Left lobe of liver (tissue), 2 donors: ENCODE data around the gene CNOT3. TPM values are rescaled to one million over a fixed set of nuclear protein-coding genes. Genes with fewer than 3 reads are reported as not detected.
"Not testable (repeated sequence)": the region's sequence is repeated elsewhere in the genome, so short reads cannot be mapped to it uniquely, and the experiment has no call there.

ENCODE experiments used
- ATAC-seq: fragments of 200-7000 bp; cut with Tn5 transposase; one replicate; pipeline ENCODE4 v1.9.1; 2020; ENCODE audit warnings: mild to moderate bottlenecking, moderate library complexity
- DNase-seq: peaks from one replicate; pipeline ENCODE4 v3.0.0-alpha.2; 2020; ENCODE audit warnings: low spot score
- total RNA-seq: library from RNA; stranded (reverse); gene quantifications from one replicate; pipeline ENCODE4 v1.2.1, GENCODE V29; 2021
- donor health status: DM: no; HTN: no; CAD: no; lungs with moderate emphysema.
- donor health status: DM: no; HTN: yes; CAD: no.

Gene CNOT3
- total RNA-seq, 1 donor from 2014 or later = 19.0 TPM

DNA sequence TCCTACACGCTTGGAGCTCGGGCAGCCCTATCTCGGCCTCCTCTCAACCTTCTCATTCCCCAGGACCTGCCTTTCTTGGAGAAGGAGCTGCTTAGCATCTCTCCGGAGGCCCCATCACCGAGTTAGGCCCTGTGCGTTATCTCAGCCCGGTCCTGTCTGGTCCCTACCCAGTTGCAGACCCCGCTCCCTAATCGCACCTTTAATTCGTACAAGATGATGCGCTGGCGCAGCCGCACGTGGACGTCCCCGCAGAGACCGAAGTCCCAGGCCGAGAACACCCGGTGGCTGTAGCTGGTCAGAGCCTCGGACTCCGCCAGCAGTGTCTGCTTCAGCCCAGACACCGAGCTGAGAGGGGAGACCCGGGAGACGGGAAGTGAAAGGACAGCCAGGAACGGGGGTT is 27.7 kb downstream of the CNOT3 start:
- DNase-seq = peak; percentile 45
- no peak for ATAC-seq

DNA sequence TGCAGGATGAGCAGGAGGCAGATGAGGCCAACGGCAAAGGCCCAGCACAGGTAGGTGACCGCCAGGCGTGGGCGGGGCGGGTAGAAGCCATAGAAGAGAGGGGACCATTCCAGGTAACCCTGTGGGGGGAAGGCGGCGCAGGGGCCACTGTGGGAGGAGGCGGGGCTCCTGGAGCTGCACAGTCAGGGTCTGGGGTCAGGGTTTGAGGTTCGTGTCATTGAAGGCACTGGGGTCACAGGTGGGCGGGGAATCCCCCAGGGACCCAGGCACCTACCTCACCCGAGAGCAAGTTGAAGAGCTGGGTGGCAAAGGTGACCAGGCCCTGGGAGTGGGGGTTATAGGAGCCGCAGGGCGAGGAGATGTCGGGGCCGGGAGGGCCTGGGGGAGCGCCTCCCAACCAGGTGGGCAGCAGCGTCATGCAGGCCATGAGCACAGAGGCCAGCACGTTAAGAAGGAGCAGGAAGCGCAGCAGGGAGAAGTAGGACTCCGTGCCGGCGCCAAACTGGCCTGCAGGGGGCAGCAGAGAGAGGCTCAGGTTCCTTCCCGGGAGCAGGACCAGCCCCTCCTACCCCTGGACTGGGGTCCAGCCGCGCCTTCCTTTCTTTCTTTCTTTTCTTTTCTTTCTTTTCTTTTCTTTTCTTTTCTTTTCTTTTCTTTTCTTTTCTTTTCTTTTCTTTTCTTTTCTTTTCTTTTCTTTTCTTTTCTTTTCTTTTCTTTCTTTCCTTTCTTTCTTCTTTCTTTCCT is 30.8 kb downstream of the CNOT3 start:
- DNase-seq (peak; percentile 88), ATAC-seq (peak; percentile 97)

DNA sequence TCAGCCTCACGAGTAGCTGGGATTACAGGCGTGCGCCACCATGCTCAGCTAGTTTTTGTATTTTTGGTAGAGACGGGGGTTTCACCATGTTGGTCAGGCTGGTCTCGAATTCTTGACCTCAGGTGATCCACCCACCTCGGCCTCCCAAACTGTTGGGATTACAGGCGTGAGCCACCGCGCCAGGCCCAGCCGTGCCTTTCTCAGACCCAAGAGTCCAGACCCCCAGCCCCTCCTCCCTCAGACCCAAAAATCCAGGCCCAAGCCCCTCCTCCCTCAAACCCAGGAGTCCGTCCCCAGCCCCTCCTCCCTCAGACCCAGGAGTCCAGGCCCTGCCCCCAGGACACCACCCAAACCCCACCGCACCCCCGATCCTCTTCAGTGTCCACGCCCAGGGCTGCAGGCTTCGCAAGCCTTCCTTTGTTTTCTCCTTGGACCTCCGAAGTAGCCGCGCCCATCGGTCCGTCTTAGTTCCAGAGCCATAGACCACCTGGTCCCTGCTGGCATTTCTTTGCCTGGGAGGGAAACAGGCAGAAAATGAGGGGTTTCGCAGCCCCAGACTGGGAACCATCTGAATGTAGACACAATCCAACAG is 31.7 kb downstream of the CNOT3 start:
- ATAC-seq = no peak
- no peak for DNase-seq

DNA sequence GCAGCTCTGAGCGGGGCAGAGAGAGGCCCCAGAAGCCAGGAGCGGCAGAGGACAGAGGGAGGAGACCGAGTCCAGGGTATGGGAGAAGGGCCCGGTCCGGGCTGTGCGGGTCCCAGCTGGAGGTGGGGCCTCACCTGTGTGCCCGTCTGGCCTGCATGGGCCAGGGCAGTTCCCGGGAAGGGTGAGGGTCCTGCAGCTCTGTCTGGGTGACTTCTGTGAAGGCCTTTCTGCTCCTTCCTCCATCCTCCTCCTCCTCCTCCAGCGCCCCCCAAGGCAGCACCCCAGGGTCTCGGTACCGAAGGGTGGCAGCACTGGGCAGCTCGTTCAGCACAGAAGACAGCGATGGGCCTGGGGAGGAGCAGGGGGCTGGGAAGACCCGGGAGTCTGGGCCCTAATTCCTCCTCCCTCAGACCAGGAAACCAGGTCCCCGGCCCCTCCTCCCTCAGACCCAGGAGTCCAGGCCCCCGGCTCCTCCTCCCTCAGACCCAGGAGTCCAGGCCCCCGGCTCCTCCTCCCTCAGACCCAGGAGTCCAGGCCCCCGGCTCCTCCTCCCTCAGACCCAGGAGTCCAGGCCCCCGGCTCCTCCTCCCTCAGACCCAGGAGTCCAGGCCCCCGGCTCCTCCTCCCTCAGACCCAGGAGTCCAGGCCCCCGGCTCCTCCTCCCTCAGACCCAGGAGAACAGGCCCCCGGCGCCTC is 34.3 kb downstream of the CNOT3 start:
- ATAC-seq, DNase-seq: not testable (repeated sequence)

DNA sequence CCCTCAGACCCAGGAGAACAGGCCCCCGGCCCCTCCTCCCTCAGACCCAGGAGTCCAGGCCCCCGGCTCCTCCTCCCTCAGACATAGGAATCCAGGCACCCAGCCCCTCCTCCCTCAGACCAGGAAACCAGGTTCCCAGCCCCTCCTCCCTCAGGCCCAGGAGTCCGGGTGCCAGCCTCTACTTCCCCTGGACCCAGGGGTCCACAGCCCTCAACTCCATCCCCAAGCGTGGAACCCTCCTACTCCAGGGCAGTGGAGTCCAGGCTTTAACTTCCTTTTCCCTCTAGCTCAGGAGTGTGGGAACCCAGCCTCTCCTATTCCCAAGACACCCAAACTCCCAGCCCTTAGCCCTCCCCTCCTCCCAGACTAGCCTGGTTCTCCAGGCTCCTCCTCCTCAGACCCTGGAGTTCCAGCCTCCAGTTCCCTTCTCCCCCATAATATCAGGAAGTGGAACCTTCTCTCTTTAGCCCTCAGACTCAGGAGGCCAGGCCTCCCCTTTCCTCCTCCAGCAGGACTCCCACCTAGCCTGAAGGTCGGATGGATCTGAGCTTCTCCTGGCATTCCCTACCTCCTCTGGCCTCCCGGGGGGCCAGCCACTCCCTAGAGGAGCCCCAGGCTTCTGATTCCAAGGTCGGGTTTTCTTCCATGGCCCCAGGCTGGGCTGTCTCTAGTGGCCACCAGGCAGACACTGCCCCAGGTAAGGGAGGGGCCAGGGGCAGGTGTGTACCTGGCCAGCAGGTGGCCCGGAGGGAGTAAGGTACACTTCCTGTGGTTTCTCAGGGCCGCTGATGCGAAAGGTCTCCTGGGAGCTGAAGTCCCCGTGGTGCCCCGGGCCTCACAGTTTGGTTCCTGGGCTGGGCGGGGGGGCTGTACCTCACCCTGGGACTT is 35.2 kb downstream of the CNOT3 start, which contains the start of gene TMC4:
Gene TMC4, minus strand, starts transcription at position 690 of the 888 bp plus-strand sequence. Its CDS starts 43 bp downstream, at position 647.
- DNase-seq (peak; percentile 48), ATAC-seq (peak; percentile 49)

DNA sequence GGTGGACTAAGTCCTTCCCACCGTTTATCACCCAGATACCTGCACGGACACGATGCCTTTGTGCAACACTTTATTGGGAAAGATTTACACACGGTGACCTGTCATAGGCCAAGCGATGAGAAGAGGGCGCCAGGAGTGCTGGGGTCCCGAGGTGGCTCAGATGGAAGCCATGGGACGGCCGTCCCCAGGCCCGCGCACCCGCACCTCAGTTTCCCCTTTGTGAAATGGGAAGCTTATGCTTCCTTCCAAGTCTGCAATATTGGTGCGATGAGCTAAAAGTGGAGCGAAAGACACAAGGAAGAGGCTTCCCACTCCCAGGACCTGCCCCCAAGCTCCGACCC is 35.8 kb downstream of the CNOT3 start:
- DNase-seq = no peak
- ATAC-seq = no peak

DNA sequence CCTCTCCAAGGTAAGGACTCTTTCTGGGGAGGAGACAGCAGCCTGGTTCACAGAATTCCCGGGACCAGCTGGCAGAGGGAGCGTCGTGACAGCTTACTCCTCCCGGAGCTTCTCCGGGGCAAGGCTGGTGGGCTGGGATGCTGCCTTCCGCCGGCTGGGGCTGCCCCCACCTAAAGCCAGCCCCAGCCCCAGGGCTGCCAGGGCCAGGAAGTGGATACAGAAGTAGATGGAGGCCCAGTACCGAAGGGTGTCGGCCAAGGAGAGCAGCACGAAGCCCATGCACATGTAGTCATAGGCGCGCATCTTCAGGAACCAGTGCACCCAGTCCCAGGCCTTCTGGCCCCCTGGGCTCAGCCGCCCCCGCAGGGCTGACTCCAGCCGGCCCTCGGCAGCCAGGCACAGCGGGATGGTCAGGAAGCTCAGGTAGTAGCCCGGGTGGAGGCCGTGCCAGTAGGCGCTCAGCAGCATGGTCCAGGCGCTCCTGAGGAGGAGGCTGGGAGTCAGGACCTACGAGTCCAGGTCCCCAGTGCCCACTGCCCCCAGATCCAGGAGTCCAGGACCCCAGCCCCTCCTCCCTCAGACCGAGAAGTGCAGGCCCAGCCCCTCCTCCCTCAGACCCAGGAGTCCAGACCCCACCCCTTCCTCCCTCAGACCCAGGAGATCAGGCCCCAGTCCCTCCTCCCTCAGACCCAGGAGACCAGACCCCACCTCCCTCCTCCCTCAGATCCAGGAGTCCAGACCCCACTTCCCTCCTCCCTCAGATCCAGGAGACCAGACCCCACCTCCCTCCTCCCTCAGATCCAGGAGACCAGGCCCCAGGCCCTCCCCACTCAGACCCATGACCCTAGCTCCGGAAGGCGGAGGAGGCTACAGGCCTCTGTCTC is 36.6 kb downstream of the CNOT3 start:
- no peak for DNase-seq
- no peak for ATAC-seq

DNA sequence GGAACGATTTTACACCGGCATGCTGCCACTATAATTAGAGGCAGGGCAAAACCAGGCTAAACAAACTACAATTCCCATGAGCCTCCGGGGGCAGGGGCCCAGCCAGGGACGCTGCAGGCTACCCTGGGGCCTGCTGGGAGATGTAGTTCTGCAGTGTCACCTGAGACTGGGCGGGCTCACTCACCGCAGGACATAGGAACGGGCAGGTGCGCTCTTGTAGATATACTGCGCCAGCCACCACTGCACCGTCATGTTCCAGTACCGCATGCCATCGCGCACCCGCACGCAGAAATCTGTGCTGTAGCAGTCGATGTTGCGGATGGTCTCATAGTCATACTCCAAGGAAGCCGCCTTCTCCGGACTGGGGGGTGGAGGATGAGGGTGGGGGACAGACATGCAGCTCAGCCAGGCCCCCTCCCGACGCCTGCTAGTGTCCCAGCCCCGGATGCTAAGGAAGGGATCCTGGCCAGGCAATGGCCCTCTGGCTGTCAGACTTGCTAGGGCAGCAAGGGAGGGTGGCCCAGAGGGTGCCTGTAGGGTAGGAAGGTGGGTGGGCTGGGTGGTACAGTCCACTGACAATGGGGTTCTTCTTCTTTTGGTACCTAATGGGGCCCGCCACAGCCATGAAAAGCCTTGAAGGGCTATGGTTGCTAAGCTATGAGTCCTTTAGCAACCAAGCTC is 41.2 kb downstream of the CNOT3 start:
- ATAC-seq (peak; percentile 95), DNase-seq (no peak)

DNA sequence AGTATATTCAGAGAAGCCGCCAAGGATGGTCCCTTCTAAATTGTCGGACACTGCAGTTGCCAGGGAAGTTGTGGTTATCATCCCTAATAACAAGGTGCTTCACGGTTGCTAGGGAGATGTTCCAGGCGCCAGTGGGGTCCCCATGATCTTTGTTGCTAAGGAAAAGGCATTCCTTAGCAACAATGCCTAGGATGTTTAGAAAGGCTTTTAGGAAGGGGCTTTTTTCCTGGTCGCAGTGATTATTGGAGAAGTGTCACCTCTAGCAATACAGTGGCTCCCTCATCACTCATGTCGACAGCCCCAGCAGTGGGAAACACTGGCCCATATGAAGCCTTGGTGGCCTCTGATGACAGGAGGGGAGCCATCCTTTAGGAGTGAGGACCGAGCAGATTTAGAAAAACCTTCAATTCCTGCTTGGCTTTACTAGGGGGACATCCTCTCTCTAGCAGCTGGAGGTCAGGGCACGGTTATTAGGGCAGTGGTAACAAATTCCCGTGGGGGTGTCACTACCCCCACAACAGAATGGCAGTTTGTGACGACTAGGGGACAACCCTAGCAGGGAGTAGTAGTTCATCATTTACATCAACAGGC is 41.8 kb downstream of the CNOT3 start:
- ATAC-seq (no peak), DNase-seq (no peak)

DNA sequence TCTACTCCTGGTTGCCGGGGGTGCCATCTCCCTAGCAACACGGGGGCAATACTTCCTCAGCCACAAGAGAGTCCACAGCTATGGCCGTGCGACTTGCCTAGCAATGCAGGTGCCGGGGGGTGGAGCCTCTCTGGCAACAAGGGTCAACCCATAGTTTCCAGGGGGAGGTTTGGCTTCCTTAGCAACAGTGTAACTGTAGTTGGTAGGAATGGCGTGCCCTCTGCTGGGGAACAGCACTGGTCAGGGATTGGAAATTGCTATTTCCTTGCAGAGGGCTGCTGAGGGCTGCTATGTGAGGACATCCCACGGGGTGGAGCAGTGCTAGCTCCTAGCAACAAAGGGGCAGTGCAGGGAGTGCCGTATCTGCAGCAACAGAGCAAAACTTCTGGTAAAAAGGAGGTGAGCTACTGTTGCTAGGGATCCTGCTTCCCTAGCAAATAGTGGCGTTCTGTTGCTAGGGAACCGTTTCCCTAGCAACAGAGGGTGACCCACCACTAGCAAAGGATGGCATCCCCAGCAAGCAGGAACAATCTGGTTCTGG is 42.4 kb downstream of the CNOT3 start:
- ATAC-seq (no peak), DNase-seq (no peak)

DNA sequence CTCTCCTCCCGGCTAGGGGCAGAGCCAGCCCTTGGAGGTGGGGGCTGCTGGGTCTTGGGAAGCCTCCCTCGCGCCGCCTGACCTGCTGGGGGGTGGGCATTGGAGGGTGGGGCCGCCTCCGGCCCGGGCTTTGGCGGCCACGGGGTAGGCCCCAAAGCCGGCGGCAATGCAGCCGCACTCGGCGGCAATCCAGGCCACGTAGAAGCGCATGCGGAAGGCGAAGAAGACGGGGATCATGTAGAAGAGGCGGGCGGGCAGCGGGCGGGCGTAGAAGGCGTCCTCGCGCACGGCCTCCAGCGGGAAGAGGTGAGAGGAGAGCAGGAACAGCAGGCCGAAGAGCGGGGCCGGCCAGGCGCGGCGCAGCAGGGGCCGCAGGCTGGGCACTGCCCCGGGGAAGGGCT is 43.1 kb downstream of the CNOT3 start:
- DNase-seq (no peak), ATAC-seq (no peak)

DNA sequence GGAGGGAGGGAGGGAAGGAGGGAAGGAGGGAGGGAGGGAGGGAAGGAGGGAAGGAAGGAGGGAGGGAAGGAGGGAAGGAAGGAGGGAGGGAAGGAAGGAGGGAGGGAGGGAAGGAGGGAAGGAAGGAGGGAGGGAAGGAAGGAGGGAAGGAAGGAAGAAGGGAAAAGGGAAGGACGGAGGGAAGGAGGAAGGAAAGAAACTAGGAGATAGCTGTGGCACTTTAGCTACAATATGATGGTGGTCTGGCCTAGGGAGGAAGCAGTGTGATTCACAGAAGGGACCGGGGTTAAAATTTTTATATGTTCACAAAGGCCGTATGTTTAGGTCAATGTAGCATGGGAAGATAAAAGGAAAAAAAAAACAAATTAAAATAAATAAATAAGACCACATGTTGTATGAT is 44.3 kb downstream of the CNOT3 start:
- ATAC-seq, DNase-seq: not testable (repeated sequence)

DNA sequence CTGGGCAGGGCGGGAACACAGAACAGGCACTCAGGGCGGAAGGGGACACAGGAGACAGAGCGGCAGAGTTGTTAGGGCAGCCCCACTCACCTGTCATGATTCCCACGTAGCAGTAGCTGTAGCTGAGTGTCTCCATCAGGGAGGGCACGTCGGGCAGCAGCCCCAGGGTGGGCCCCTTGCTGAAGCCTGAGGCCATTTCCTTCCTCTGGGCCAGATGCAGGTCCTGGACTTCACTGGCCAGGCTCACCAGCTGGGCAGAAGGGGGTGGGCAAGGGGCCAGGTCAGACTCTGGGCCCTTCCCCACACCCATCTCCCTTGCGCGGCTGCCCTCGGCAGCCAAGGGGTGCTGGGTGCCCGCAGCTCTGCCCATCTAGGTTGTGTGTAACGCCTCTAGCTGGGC is 45.9 kb downstream of the CNOT3 start:
- ATAC-seq (no peak), DNase-seq (no peak)

DNA sequence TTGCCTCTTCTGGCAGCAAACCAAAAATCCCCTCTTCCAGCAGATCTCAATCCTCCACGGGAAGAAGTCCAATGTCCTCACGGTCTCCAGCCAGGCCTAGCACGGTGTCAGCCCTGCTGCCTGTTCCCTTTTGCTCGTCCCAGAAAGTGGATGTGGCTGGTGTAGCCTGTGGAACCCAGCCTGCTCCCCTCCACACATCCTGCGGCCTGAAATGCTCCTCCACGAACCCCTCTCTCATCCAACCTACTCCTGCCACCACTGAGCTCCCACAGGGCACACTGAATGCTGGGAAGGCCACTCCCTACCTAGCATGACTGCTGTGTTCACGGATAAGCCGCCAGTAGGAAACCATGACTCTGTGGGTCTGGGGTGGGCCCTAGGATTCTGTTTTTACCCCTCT is 48.8 kb downstream of the CNOT3 start:
- no peak for ATAC-seq
- no peak for DNase-seq

DNA sequence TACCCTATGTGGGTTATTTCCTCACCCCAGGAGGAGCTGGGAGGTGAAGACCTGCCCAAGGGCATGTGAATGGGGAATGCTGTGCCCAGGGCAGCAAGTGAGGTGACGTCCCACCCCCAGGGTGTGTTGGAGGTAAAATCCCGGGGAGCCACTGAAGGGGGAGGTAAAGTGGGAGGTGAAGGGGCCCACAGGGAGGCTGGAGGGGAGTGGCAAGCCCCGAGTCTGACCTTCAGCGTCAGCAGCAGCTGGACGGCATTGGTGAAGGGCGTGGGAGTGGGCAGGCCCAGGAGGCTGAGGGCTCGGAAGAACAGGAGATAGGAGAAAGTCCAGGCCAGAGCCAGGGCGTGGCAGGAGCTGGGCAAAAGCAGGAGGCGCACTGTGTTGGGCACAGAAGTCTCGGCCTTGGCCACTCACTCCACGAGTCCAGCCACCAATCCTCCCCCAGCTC is 49.4 kb downstream of the CNOT3 start:
- ATAC-seq = no peak
- DNase-seq = no peak

DNA sequence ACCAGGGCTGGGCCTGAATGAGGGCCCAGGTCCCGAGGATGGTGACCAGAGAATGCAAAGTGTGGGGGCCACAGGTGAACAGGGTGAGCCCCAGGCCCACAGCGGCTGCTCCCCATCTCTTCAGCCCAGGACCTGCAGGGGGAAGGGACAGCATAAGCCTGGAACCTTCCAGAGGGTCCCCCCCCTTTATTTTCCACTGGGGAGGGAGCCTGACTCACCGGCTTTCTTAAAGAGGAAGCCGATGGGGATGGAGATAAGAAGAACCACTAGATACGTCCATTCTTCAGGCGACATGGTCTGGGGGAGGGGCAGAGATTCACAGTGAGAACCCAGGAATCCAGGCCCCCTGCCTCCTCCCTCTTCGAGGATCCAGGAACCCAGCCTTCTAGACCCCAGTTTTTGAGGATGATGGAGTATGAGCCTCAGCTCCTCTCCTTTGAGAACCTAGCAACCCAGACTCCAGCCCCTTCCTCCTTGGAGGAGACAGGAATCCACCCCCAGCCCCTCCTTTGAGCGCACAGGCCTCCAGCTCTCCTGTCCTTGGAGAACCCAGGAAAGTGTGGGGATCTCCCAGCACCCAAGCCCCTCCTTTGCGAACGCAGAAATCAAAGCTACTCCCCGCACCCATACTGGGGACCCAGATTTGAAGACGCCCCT is 50.8 kb downstream of the CNOT3 start:
- DNase-seq (no peak), ATAC-seq (no peak)

DNA sequence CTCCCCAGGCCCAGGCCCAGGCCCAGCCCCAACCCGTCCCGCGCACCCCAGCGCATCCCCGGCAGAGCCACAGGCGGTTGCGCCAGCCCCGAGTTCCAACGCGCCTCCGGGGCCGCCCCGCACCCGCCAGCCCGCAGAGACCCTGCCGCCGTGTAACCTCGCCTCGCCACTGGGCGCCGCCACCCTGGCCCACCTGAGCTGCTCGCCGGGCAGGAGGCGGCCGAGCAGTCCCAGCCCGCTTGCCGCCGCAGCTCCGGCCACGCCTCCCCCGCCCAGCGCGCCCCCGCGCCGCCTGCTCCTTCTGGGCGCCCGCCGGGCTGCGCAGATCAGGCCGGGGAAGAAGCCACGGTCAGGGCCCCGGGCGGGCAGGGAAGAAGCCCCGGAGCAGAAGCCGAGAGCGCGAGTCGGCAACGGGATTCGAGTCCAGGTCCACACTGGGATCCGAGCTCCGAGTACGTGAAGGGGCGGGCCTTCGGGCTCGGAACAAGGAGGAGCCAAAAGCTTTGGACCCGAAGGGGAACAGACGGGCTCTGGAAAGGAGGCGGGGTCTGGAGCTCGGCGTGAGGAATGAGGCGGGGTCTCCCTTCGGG is 51.7 kb downstream of the CNOT3 start, which contains the start of gene MBOAT7:
Gene MBOAT7, minus strand, starts transcription at position 436 of the 590 bp plus-strand sequence. CDS start 1,072 bp downstream, outside the sequence.
- no peak for DNase-seq
- ATAC-seq = peak; percentile 50
